H9 (cell line): ENCODE results near the gene SLC9A9. TPM values are rescaled to one million over a fixed set of nuclear protein-coding genes. Genes with fewer than 3 reads are reported as not detected.

Experiments used
- DNase-seq: peaks from one replicate; pipeline ENCODE4 v3.0.0-alpha.2; 2017
- H2AFZ ChIP-seq: one replicate; pipeline ENCODE4 v1.6.1; 2013; ENCODE audit warnings: mild to moderate bottlenecking, low read length, control low read depth, moderate library complexity
- H2AK5ac ChIP-seq: 2 replicates; pipeline ENCODE4 v1.6.1; 2013; ENCODE audit warnings: low read length, control low read depth, mixed read lengths; ENCODE audit not compliant: insufficient read length
- H2BK120ac ChIP-seq: one replicate; pipeline ENCODE4 v1.6.1; 2013; ENCODE audit warnings: low read depth, mild to moderate bottlenecking, low read length, control low read depth, inconsistent platforms; ENCODE audit not compliant: poor library complexity, severe bottlenecking
- H2BK12ac ChIP-seq: 2 replicates; pipeline ENCODE4 v1.6.1; 2013; ENCODE audit warnings: low read length, control low read depth, mixed read lengths, low read depth; ENCODE audit not compliant: insufficient read length
- H2BK15ac ChIP-seq: 2 replicates; pipeline ENCODE4 v1.6.1; 2013; ENCODE audit warnings: low read depth, low read length, control low read depth
- H2BK20ac ChIP-seq: one replicate; pipeline ENCODE4 v1.6.1; 2013; ENCODE audit warnings: low read depth, mild to moderate bottlenecking, low read length, control low read depth, inconsistent platforms; ENCODE audit not compliant: poor library complexity, severe bottlenecking
- H2BK5ac ChIP-seq: 2 replicates; pipeline ENCODE4 v1.6.1; 2013; ENCODE audit warnings: low read length, control low read depth, mixed read lengths; ENCODE audit not compliant: insufficient read length
- H3K14ac ChIP-seq: 2 replicates; pipeline ENCODE4 v1.6.1; 2013; ENCODE audit warnings: low read length, control low read depth; ENCODE audit not compliant: insufficient read depth
- H3K18ac ChIP-seq: 2 replicates; pipeline ENCODE4 v1.6.1; 2013; ENCODE audit warnings: low read depth, mild to moderate bottlenecking, mixed read lengths, low read length, control low read depth; ENCODE audit not compliant: insufficient read length
- H3K23ac ChIP-seq: 2 replicates; pipeline ENCODE4 v1.6.1; 2013; ENCODE audit warnings: low read length, control low read depth, mixed read lengths, low read depth; ENCODE audit not compliant: insufficient read length
- H3K23me2 ChIP-seq: 2 replicates; pipeline ENCODE4 v1.6.1; 2013; ENCODE audit warnings: low read depth, mild to moderate bottlenecking, mixed read lengths, low read length, control low read depth; ENCODE audit not compliant: insufficient read length, poor library complexity, severe bottlenecking
- H3K27ac ChIP-seq: 2 replicates; pipeline ENCODE4 v1.5.1; 2013; ENCODE audit warnings: low read length, control low read depth, mixed read lengths, low read depth; ENCODE audit not compliant: insufficient read length
- H3K27me3 ChIP-seq: 2 replicates; pipeline ENCODE4 v1.6.1; 2013; ENCODE audit warnings: low read length, control low read depth, inconsistent platforms; ENCODE audit not compliant: insufficient read depth
- H3K4ac ChIP-seq: 2 replicates; pipeline ENCODE4 v1.6.1; 2013; ENCODE audit warnings: low read depth, mild to moderate bottlenecking, control low read depth, inconsistent platforms, low read length, moderate library complexity
- H3K4me1 ChIP-seq: 2 replicates; pipeline ENCODE4 v1.6.1; 2013; ENCODE audit warnings: low read length, control low read depth, inconsistent platforms; ENCODE audit not compliant: insufficient read depth
- H3K4me2 ChIP-seq: 2 replicates; pipeline ENCODE4 v1.6.1; 2013; ENCODE audit warnings: low read length, control low read depth, mixed read lengths; ENCODE audit not compliant: insufficient read length, insufficient read depth
- H3K56ac ChIP-seq: 2 replicates; pipeline ENCODE4 v1.6.1; 2013; ENCODE audit warnings: low read depth, mild to moderate bottlenecking, mixed read lengths, low read length, control low read depth; ENCODE audit not compliant: insufficient read length
- H3K79me1 ChIP-seq: 2 replicates; pipeline ENCODE4 v1.6.1; 2013; ENCODE audit warnings: low read depth, mild to moderate bottlenecking, moderate library complexity, low read length, control low read depth, inconsistent platforms; ENCODE audit not compliant: insufficient read depth, poor library complexity, severe bottlenecking
- H3K79me2 ChIP-seq: 2 replicates; pipeline ENCODE4 v1.6.1; 2013; ENCODE audit warnings: low read length, control low read depth, inconsistent platforms; ENCODE audit not compliant: insufficient read depth
- H3K9ac ChIP-seq: 2 replicates; pipeline ENCODE4 v1.6.1; 2013; ENCODE audit warnings: low read length, control low read depth, mixed read lengths; ENCODE audit not compliant: insufficient read length; ENCODE audit errors: extremely low read depth
- H3K9me3 ChIP-seq: one replicate; pipeline ENCODE4 v1.6.1; 2013; ENCODE audit warnings: low read depth, low read length, inconsistent platforms; ENCODE audit not compliant: control insufficient read depth
- H3T11ph ChIP-seq: one replicate; pipeline ENCODE4 v1.6.1; 2013; ENCODE audit warnings: mild to moderate bottlenecking, low read length, control low read depth, inconsistent platforms
- H4K20me1 ChIP-seq: one replicate; pipeline ENCODE4 v1.6.1; 2013; ENCODE audit not compliant: control insufficient read depth, insufficient read length, insufficient read depth
- H4K5ac ChIP-seq: 2 replicates; pipeline ENCODE4 v1.6.1; 2013; ENCODE audit warnings: low read depth, mild to moderate bottlenecking, mixed read lengths, low read length, control low read depth; ENCODE audit not compliant: insufficient read length
- H4K8ac ChIP-seq: replicated peaks from 2 replicates; pipeline ENCODE4 v1.6.1; 2013; ENCODE audit warnings: low read length, control low read depth, mixed read lengths, low read depth; ENCODE audit not compliant: insufficient read length
- H4K91ac ChIP-seq: 2 replicates; pipeline ENCODE4 v1.6.1; 2013; ENCODE audit warnings: low read depth, mild to moderate bottlenecking, moderate library complexity, mixed read lengths, low read length, control low read depth; ENCODE audit not compliant: insufficient read length
- H3K27ac Mint-ChIP-seq, 3 experiments: 2 replicates in 2 of 3; 3 replicates in 1 of 3; pipeline ENCODE4 v1.8.0; 2020 to 2021; ENCODE audit warnings: mixed read lengths in 3 of 3, mild to moderate bottlenecking in 1 of 3, moderate library complexity in 1 of 3
- H3K27me3 Mint-ChIP-seq: 2 replicates; pipeline ENCODE4 v1.8.0; 2021; ENCODE audit warnings: low read depth, mild to moderate bottlenecking, moderate library complexity, mixed read lengths
- H3K36me3 Mint-ChIP-seq, 3 experiments: 2 replicates in 2 of 3; 3 replicates in 1 of 3; pipeline ENCODE4 v1.8.0; 2020 to 2021; ENCODE audit warnings: low read depth in 3 of 3, mixed read lengths in 3 of 3; ENCODE audit not compliant: insufficient read depth in 1 of 3
- H3K4me1 Mint-ChIP-seq, 2 experiments: 2 replicates each; pipeline ENCODE4 v1.8.0; 2020; ENCODE audit warnings: mixed read lengths in 2 of 2
- H3K4me3 Mint-ChIP-seq, 2 experiments: 2 replicates in 1 of 2; 3 replicates in 1 of 2; pipeline ENCODE4 v1.8.0; 2020 to 2021; ENCODE audit warnings: mild to moderate bottlenecking in 2 of 2, mixed read lengths in 2 of 2, moderate library complexity in 1 of 2
- H3K9me3 Mint-ChIP-seq, 2 experiments: 2 replicates in 1 of 2; 3 replicates in 1 of 2; pipeline ENCODE4 v1.8.0; 2020; ENCODE audit warnings: mild to moderate bottlenecking in 2 of 2, mixed read lengths in 2 of 2, moderate library complexity in 1 of 2
- WGBS: extraction: QIAGEN DNeasy Blood & Tissue Kit; methylation state at CpG from one replicate; pipeline ENCODE4 v1.1.7; 2013; ENCODE audit warnings: missing lambda C conversion rate, low lambda C conversion rate, mixed read lengths; ENCODE audit not compliant: insufficient read length; ENCODE audit errors: extremely low coverage; 5-methylcytosine and 5-hydroxymethylcytosine counted together
- total RNA-seq: library from RNA; stranded (reverse); gene quantifications from 2 replicates; pipeline ENCODE4 v1.2.1, GENCODE V29; 2021
- TF ChIP-seq, protein P1 (sequence below): fragments of 200-600 bp; sonication (generic); conservative IDR thresholded peaks from 3 replicates; pipeline ENCODE4 v1.8.0; 2021; ENCODE audit warnings: antibody characterized with exemption, mild to moderate bottlenecking

Gene SLC9A9
- total RNA-seq, 1 experiment from 2014 or later: 0.35 TPM

DNA sequence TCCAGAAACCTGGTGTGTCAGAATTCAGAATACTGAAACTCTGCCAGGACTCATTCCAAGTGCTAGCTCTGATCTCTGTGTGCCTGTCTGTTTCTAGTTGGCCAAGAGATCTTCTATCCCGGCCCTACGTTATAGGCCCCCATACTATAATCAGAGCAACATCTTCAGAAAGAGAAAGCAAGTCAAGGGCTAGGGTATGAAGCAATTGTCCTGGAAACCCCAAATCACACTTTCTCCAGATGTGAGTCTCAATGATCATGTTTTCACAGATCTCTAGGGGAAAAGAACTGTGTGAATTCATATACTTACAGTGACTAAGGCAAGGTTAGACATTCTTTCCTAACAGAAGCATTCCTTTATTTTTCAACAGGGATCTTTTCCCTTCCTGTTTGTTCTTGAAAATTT, 309.7 kb downstream of the SLC9A9 start:
- H3K4ac ChIP-seq: no peak overlapping the region
- no peak overlapping the region for H4K5ac ChIP-seq
- H3K79me1 ChIP-seq: no peaks in the 10 kb centered on the region
- H2BK12ac ChIP-seq: no peak overlapping the region
- no peaks in the 10 kb centered on the region for H3K4me1 ChIP-seq
- Mint-ChIP-seq H3K36me3 (no peaks in the 10 kb centered on the region), H3K4me3 (no peak overlapping the region), H3K27ac (no peak overlapping the region), H3K9me3 (no peaks in the 10 kb centered on the region), H3K27me3 (no peaks in the 10 kb centered on the region; the same call in 1 of the 2 replicates), H3K4me1 (peaks cover 9% of the 10 kb centered on the region in 2 experiments)
- no peak overlapping the region for H2BK15ac ChIP-seq
- H3K27ac ChIP-seq: no peak overlapping the region
- no peak overlapping the region for H3K4me2 ChIP-seq
- H4K91ac ChIP-seq: no peak overlapping the region
- no peak overlapping the region for H3K9ac ChIP-seq
- H3K14ac ChIP-seq: no peak overlapping the region
- no peak overlapping the region for H2BK20ac ChIP-seq
- no peaks in the 10 kb centered on the region for H3K23me2 ChIP-seq
- no peak overlapping the region for H4K8ac ChIP-seq
- no peaks in the 10 kb centered on the region for H4K20me1 ChIP-seq
- H2AFZ ChIP-seq: no peak overlapping the region
- no CpG with 5 or more reads among the region's 2 CpGs for WGBS
- H3K79me2 ChIP-seq: no peaks in the 10 kb centered on the region
- no peak overlapping the region for H3K23ac ChIP-seq
- no peak overlapping the region for H2BK120ac ChIP-seq
- no peak overlapping the region for H2AK5ac ChIP-seq
- no peak overlapping the region for H3K56ac ChIP-seq
- no peaks in the 10 kb centered on the region for H3K27me3 ChIP-seq
- H3K18ac ChIP-seq: no peak overlapping the region
- no peaks in the 10 kb centered on the region for H3K9me3 ChIP-seq
- TF ChIP-seq, protein P1, sequence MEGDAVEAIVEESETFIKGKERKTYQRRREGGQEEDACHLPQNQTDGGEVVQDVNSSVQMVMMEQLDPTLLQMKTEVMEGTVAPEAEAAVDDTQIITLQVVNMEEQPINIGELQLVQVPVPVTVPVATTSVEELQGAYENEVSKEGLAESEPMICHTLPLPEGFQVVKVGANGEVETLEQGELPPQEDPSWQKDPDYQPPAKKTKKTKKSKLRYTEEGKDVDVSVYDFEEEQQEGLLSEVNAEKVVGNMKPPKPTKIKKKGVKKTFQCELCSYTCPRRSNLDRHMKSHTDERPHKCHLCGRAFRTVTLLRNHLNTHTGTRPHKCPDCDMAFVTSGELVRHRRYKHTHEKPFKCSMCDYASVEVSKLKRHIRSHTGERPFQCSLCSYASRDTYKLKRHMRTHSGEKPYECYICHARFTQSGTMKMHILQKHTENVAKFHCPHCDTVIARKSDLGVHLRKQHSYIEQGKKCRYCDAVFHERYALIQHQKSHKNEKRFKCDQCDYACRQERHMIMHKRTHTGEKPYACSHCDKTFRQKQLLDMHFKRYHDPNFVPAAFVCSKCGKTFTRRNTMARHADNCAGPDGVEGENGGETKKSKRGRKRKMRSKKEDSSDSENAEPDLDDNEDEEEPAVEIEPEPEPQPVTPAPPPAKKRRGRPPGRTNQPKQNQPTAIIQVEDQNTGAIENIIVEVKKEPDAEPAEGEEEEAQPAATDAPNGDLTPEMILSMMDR: no peak
- DNase-seq: no peak
- no peak overlapping the region for H2BK5ac ChIP-seq
- no peak overlapping the region for H3T11ph ChIP-seq
